Measurements from ENCODE around the gene CENPK.
"Not testable (repeated sequence)": the region's sequence is repeated elsewhere in the genome, so short reads cannot be mapped to it uniquely, and the experiment has no call there.

CENPK gene

GRCh38 chr5:65562731-65563701 is at the start of gene CENPK, which contains the start of gene PPWD1:
Gene CENPK, minus strand, starts transcription at chr5:65563168. Its CDS starts 8,261 bp downstream, at chr5:65554907.
Gene PPWD1, plus strand, starts transcription at chr5:65563296. Its CDS starts 15 bp downstream, at chr5:65563311.
- DNase-seq: peak; percentile 96

- no peak for DNase-seq
Measured at GRCh38 chr5:65612298-65612907, 49.4 kb upstream of the CENPK start.

GRCh38 chr5:65611524-65611923 is 48.6 kb upstream of the CENPK start:
- no peak for DNase-seq

- DNase-seq: not testable (repeated sequence)
Measured at GRCh38 chr5:65601761-65602160, 38.8 kb upstream of the CENPK start.

- DNase-seq: no peak
Measured at GRCh38 chr5:65588694-65589093, 25.7 kb upstream of the CENPK start.

GRCh38 chr5:65577141-65577540 is 14.2 kb upstream of the CENPK start:
- no peak for DNase-seq

- DNase-seq: no peak
Measured at GRCh38 chr5:65570598-65571226, 7.7 kb upstream of the CENPK start.

GRCh38 chr5:65566505-65566904 is 3.5 kb upstream of the CENPK start:
- no peak for DNase-seq

GRCh38 chr5:65563777-65564176 is 809 bp upstream of the CENPK start:
- DNase-seq: peak; percentile 29

GRCh38 chr5:65556718-65557117 is 6.2 kb downstream of the CENPK start:
- DNase-seq: no peak

- no peak for DNase-seq
Measured at GRCh38 chr5:65556181-65556580, 6.8 kb downstream of the CENPK start.

GRCh38 chr5:65555287-65555686 is 7.7 kb downstream of the CENPK start:
- DNase-seq: no peak

- no peak for DNase-seq
Measured at GRCh38 chr5:65553941-65554340, 9.0 kb downstream of the CENPK start.

GRCh38 chr5:65548281-65548680 is 14.7 kb downstream of the CENPK start:
- no peak for DNase-seq

- no peak for DNase-seq
Measured at GRCh38 chr5:65546141-65546540, 16.8 kb downstream of the CENPK start.

- no peak for DNase-seq
Measured at GRCh38 chr5:65544473-65544872, 18.5 kb downstream of the CENPK start.

GRCh38 chr5:65539827-65540226 is 23.1 kb downstream of the CENPK start:
- DNase-seq: no peak

GRCh38 chr5:65535529-65535987 is 27.4 kb downstream of the CENPK start:
- no peak for DNase-seq

GRCh38 chr5:65530904-65531303 is 32.1 kb downstream of the CENPK start:
- DNase-seq: no peak

- DNase-seq: no peak
Measured at GRCh38 chr5:65525726-65526125, 37.2 kb downstream of the CENPK start.

GRCh38 chr5:65512170-65512937 is 50.6 kb downstream of the CENPK start:
- no peak for DNase-seq

- no peak for DNase-seq
Measured at GRCh38 chr5:65508978-65509377, 54.0 kb downstream of the CENPK start.

GRCh38 chr5:65506961-65507360 is 56.0 kb downstream of the CENPK start:
- DNase-seq: no peak
